WTC11 (cell line): ENCODE data around the gene KDM3B.
"Not testable (repeated sequence)": the region's sequence is repeated elsewhere in the genome, so short reads cannot be mapped to it uniquely, and the experiment has no call there.

Source experiments
- CREM ChIP-seq: sonication (generic); formaldehyde crosslinking; IDR thresholded peaks from 2 replicates; pipeline ENCODE4 v1.8.1; 2022; ENCODE audit warnings: mild to moderate bottlenecking, missing genetic modification reagents, moderate library complexity
- ETV6 ChIP-seq: sonication (generic); formaldehyde crosslinking; IDR thresholded peaks from 2 replicates; pipeline ENCODE4 v1.8.1; 2022; ENCODE audit warnings: mild to moderate bottlenecking, missing genetic modification reagents
- FOXP1 ChIP-seq: sonication (generic); formaldehyde crosslinking; IDR thresholded peaks from 2 replicates; pipeline ENCODE4 v1.8.0; 2022; ENCODE audit warnings: missing genetic modification reagents, mild to moderate bottlenecking, moderate library complexity, borderline replicate concordance
- TF ChIP-seq, protein P1 (sequence below): fragments of 200-600 bp; IDR thresholded peaks from 2 replicates; pipeline ENCODE4 v1.8.0; 2022; ENCODE audit warnings: antibody characterized with exemption
- TF ChIP-seq, protein P2 (sequence below): sonication (generic); formaldehyde crosslinking; IDR thresholded peaks from 2 replicates; pipeline ENCODE4 v1.8.1; 2022; ENCODE audit warnings: low read depth, missing genetic modification reagents, borderline replicate concordance
- TF ChIP-seq, protein P3 (sequence below): sonication (generic); formaldehyde crosslinking; IDR thresholded peaks from 2 replicates; pipeline ENCODE4 v1.8.1; 2023; ENCODE audit warnings: mild to moderate bottlenecking, missing genetic modification reagents
- TF ChIP-seq, protein P4 (sequence below): sonication (generic); formaldehyde crosslinking; IDR thresholded peaks from 2 replicates; pipeline ENCODE4 v1.8.1; 2022; ENCODE audit warnings: missing genetic modification reagents, borderline replicate concordance
- TF ChIP-seq, protein P5 (sequence below): sonication (generic); formaldehyde crosslinking; IDR thresholded peaks from 2 replicates; pipeline ENCODE4 v1.8.0; 2022; ENCODE audit warnings: mild to moderate bottlenecking, missing genetic modification reagents
- TF ChIP-seq, protein P6 (sequence below): sonication (generic); formaldehyde crosslinking; IDR thresholded peaks from 2 replicates; pipeline ENCODE4 v1.8.0; 2022; ENCODE audit warnings: mild to moderate bottlenecking, missing genetic modification reagents
- TF ChIP-seq, protein P7 (sequence below): sonication (generic); formaldehyde crosslinking; IDR thresholded peaks from 2 replicates; pipeline ENCODE4 v1.8.1; 2023; ENCODE audit warnings: mild to moderate bottlenecking, missing genetic modification reagents, moderate library complexity

DNA sequence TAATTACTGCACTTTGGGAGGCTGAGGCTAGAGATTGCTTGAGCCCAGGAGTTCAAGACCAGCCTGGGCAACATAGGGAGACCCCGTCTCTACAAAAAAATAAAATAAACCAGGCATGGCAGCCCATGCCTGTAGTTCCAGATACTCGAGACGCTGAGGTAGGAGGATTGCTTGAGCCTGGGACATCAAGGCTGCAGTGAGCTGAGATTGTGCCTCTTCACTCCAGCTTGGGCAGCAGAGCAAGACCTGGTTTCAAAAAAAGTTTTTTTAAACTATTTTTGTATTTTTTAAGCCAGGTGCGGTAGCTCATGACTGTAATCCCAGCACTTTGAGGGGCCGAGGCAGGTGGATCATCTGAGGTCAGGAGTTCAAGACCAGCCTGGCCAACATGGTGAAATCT is 120.7 kb downstream of the KDM3B start:
- TF ChIP-seq CREM (CRISPR knock-in tag); ETV6 (CRISPR knock-in tag); FOXP1: not testable (repeated sequence)
- TF ChIP-seq, protein P1, sequence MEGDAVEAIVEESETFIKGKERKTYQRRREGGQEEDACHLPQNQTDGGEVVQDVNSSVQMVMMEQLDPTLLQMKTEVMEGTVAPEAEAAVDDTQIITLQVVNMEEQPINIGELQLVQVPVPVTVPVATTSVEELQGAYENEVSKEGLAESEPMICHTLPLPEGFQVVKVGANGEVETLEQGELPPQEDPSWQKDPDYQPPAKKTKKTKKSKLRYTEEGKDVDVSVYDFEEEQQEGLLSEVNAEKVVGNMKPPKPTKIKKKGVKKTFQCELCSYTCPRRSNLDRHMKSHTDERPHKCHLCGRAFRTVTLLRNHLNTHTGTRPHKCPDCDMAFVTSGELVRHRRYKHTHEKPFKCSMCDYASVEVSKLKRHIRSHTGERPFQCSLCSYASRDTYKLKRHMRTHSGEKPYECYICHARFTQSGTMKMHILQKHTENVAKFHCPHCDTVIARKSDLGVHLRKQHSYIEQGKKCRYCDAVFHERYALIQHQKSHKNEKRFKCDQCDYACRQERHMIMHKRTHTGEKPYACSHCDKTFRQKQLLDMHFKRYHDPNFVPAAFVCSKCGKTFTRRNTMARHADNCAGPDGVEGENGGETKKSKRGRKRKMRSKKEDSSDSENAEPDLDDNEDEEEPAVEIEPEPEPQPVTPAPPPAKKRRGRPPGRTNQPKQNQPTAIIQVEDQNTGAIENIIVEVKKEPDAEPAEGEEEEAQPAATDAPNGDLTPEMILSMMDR: not testable (repeated sequence)
- TF ChIP-seq, protein P2, sequence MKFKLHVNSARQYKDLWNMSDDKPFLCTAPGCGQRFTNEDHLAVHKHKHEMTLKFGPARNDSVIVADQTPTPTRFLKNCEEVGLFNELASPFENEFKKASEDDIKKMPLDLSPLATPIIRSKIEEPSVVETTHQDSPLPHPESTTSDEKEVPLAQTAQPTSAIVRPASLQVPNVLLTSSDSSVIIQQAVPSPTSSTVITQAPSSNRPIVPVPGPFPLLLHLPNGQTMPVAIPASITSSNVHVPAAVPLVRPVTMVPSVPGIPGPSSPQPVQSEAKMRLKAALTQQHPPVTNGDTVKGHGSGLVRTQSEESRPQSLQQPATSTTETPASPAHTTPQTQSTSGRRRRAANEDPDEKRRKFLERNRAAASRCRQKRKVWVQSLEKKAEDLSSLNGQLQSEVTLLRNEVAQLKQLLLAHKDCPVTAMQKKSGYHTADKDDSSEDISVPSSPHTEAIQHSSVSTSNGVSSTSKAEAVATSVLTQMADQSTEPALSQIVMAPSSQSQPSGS (CRISPR knock-in tag): not testable (repeated sequence)
- TF ChIP-seq, protein P3, sequence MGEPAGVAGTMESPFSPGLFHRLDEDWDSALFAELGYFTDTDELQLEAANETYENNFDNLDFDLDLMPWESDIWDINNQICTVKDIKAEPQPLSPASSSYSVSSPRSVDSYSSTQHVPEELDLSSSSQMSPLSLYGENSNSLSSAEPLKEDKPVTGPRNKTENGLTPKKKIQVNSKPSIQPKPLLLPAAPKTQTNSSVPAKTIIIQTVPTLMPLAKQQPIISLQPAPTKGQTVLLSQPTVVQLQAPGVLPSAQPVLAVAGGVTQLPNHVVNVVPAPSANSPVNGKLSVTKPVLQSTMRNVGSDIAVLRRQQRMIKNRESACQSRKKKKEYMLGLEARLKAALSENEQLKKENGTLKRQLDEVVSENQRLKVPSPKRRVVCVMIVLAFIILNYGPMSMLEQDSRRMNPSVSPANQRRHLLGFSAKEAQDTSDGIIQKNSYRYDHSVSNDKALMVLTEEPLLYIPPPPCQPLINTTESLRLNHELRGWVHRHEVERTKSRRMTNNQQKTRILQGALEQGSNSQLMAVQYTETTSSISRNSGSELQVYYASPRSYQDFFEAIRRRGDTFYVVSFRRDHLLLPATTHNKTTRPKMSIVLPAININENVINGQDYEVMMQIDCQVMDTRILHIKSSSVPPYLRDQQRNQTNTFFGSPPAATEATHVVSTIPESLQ (CRISPR knock-in tag): not testable (repeated sequence)
- TF ChIP-seq, protein P4, sequence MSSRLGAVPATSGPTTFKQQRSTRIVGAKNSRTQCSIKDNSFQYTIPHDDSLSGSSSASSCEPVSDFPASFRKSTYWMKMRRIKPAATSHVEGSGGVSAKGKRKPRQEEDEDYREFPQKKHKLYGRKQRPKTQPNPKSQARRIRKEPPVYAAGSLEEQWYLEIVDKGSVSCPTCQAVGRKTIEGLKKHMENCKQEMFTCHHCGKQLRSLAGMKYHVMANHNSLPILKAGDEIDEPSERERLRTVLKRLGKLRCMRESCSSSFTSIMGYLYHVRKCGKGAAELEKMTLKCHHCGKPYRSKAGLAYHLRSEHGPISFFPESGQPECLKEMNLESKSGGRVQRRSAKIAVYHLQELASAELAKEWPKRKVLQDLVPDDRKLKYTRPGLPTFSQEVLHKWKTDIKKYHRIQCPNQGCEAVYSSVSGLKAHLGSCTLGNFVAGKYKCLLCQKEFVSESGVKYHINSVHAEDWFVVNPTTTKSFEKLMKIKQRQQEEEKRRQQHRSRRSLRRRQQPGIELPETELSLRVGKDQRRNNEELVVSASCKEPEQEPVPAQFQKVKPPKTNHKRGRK (CRISPR knock-in tag): not testable (repeated sequence)
- TF ChIP-seq, protein P5, sequence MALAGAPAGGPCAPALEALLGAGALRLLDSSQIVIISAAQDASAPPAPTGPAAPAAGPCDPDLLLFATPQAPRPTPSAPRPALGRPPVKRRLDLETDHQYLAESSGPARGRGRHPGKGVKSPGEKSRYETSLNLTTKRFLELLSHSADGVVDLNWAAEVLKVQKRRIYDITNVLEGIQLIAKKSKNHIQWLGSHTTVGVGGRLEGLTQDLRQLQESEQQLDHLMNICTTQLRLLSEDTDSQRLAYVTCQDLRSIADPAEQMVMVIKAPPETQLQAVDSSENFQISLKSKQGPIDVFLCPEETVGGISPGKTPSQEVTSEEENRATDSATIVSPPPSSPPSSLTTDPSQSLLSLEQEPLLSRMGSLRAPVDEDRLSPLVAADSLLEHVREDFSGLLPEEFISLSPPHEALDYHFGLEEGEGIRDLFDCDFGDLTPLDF: not testable (repeated sequence)
- TF ChIP-seq, protein P6, sequence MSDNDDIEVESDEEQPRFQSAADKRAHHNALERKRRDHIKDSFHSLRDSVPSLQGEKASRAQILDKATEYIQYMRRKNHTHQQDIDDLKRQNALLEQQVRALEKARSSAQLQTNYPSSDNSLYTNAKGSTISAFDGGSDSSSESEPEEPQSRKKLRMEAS (CRISPR knock-in tag): not testable (repeated sequence)
- TF ChIP-seq, protein P7, sequence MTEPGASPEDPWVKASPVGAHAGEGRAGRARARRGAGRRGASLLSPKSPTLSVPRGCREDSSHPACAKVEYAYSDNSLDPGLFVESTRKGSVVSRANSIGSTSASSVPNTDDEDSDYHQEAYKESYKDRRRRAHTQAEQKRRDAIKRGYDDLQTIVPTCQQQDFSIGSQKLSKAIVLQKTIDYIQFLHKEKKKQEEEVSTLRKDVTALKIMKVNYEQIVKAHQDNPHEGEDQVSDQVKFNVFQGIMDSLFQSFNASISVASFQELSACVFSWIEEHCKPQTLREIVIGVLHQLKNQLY (CRISPR knock-in tag): not testable (repeated sequence)
